ENCODE measurements around the gene POU5F1. TPM values are rescaled to one million over a fixed set of nuclear protein-coding genes. Genes with fewer than 3 reads are reported as not detected.
A peak's percentile ranks its signal among the peaks of the same experiment; 100 is the strongest.

POU5F1 gene
- total RNA-seq, 1 donor from 2014 or later = 48.8 TPM

DNA sequence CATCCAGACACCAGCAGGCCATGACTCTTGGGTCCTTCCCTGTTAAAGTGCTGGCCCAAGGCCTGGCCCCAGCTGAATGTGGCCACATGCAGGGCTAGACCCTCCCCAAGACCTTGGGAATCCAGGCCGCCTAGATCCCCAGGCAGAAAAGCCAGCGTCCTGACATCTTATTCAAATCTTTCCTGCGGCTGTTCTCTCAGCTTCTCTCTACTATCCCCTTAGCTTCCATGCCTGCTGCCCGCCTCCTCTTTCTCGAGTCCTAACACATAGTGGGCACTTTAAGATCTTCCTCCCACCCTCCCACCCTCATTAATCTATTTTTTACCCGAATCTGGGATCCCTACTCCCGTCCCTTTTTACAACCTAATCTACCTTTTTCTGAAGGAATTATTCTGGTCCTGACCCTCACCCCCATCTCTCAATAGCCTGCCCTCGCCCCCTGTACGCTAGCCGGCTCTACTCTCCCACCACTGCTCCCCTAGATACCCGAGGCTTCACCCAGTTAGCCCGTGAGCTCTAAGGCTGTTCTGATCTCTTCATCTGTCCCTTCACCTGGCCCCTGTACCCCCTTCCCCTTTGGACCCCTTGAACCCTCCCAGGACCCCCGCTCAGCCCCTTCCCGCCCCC, 12.9 kb downstream of the POU5F1 start, which contains the start of gene CCHCR1:
TSS of gene CCHCR1 (minus strand) at position 290 of the 627 bp plus-strand sequence. CDS start at position 88, 202 bp downstream.
- H3K27ac Mint-ChIP-seq (ENCODE audit: unreplicated experiment) = peak within 1 kb of the TSS; percentile 48
- no peaks in the 10 kb centered on the region for H3K36me3 Mint-ChIP-seq (ENCODE audit: unreplicated experiment)
- H3K4me3 Mint-ChIP-seq (ENCODE audit: unreplicated experiment) = peak within 1 kb of the TSS; percentile 93
- peaks cover 3% of the 10 kb centered on the region for H3K4me1 Mint-ChIP-seq (ENCODE audit: low read depth, unreplicated experiment)
- TF ChIP-seq, protein P1, sequence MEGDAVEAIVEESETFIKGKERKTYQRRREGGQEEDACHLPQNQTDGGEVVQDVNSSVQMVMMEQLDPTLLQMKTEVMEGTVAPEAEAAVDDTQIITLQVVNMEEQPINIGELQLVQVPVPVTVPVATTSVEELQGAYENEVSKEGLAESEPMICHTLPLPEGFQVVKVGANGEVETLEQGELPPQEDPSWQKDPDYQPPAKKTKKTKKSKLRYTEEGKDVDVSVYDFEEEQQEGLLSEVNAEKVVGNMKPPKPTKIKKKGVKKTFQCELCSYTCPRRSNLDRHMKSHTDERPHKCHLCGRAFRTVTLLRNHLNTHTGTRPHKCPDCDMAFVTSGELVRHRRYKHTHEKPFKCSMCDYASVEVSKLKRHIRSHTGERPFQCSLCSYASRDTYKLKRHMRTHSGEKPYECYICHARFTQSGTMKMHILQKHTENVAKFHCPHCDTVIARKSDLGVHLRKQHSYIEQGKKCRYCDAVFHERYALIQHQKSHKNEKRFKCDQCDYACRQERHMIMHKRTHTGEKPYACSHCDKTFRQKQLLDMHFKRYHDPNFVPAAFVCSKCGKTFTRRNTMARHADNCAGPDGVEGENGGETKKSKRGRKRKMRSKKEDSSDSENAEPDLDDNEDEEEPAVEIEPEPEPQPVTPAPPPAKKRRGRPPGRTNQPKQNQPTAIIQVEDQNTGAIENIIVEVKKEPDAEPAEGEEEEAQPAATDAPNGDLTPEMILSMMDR (IDR thresholded peaks at IDR 0.05; ENCODE audit: partially characterized antibody, unreplicated experiment) = no peak
- H3K27me3 Mint-ChIP-seq (ENCODE audit: unreplicated experiment) = no peaks in the 10 kb centered on the region
- no peak for DNase-seq
- peaks cover 2% of the 10 kb centered on the region for H3K9me3 Mint-ChIP-seq (ENCODE audit: unreplicated experiment)

DNA sequence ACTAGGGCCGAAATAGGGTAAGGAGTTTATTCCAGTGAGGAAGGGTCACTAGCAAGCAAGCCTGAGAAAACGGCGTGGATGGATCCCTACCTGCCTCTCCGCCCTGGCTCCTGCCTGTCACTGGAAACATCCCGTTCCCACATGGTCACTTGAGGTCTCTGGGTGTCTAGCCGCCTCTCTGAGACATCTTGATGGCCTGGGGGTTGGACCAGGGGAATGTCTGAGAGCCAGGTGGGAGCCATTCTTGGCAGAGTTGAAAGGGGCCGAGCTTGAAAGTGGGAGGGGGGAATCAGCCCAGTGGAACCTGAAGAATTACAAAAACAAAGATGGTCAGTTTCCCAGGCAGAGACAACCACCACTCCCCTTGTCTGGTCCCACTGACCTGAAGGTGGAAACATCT, 13.8 kb downstream of the POU5F1 start:
- Mint-ChIP-seq H3K36me3 (ENCODE audit: unreplicated experiment) (no peaks in the 10 kb centered on the region), H3K4me3 (ENCODE audit: unreplicated experiment) (no peak overlapping the region)

DNA sequence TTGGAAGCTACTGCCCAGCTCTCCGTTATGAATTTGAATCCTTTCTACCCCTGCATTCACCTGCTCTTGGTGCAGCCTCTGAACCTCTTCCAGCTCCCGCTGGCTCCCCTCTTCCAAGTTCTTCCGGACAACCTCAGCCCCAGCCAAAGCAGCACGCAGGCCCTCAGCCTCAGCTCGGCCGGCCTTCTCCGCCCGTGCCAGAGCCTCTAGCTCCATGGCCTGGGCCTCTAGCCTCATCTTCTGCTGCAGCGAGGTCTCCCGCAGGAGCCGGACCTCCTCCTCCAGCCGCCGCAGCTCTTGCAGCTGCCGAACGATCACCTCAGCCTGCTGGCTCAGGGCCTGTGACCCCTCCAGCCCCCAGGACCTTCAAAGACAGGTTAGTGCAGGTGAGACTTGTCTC, 16.0 kb downstream of the POU5F1 start:
- no peak for DNase-seq
- H3K27me3 Mint-ChIP-seq (ENCODE audit: unreplicated experiment) = peaks cover 3% of the 10 kb centered on the region
- H3K36me3 Mint-ChIP-seq (ENCODE audit: unreplicated experiment) = no peaks in the 10 kb centered on the region
- peaks cover 10% of the 10 kb centered on the region for H3K9me3 Mint-ChIP-seq (ENCODE audit: unreplicated experiment)
- H3K4me3 Mint-ChIP-seq (ENCODE audit: unreplicated experiment) = no peak overlapping the region
- TF ChIP-seq, protein P1 (IDR thresholded peaks at IDR 0.05; ENCODE audit: partially characterized antibody, unreplicated experiment) = no peak
- H3K27ac Mint-ChIP-seq (ENCODE audit: unreplicated experiment) = no peak overlapping the region
- peaks cover 3% of the 10 kb centered on the region for H3K4me1 Mint-ChIP-seq (ENCODE audit: low read depth, unreplicated experiment)

More for the DNA sequence above, 13.8 kb downstream of the POU5F1 start:
- no peak for DNase-seq
- TF ChIP-seq, protein P1 (IDR thresholded peaks at IDR 0.05; ENCODE audit: partially characterized antibody, unreplicated experiment) = no peak
- Mint-ChIP-seq H3K27ac (ENCODE audit: unreplicated experiment) (no peak overlapping the region), H3K9me3 (ENCODE audit: unreplicated experiment) (peaks cover 3% of the 10 kb centered on the region), H3K27me3 (ENCODE audit: unreplicated experiment) (no peaks in the 10 kb centered on the region), H3K4me1 (ENCODE audit: low read depth, unreplicated experiment) (peaks cover 3% of the 10 kb centered on the region)

DNA sequence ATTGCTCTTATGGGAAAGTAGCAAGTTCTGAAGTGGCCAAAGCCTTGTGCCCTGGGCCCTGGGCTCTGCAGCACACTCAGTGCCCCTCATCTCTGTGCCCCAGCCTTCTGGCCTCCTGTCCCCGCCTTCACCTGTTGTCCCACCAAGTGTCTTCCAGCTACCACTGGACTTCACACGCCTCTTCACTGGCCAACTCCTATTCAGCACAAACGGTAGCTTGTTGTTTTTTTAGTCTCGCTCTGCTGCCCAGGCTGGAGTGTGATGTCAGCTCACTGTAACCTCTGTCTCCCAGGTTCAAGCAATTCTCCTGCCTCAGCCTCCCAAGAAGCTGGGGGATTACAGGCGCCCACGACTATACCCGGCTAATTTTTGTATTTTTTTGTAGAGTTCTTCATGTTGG, 17.7 kb downstream of the POU5F1 start:
- H3K4me1 Mint-ChIP-seq (ENCODE audit: low read depth, unreplicated experiment) = no peaks in the 10 kb centered on the region
- peaks cover 3% of the 10 kb centered on the region for H3K27me3 Mint-ChIP-seq (ENCODE audit: unreplicated experiment)
- no peak overlapping the region for H3K4me3 Mint-ChIP-seq (ENCODE audit: unreplicated experiment)
- DNase-seq = no peak
- H3K36me3 Mint-ChIP-seq (ENCODE audit: unreplicated experiment) = no peaks in the 10 kb centered on the region
- TF ChIP-seq, protein P1 (IDR thresholded peaks at IDR 0.05; ENCODE audit: partially characterized antibody, unreplicated experiment) = no peak
- no peak overlapping the region for H3K27ac Mint-ChIP-seq (ENCODE audit: unreplicated experiment)
- peaks cover 7% of the 10 kb centered on the region for H3K9me3 Mint-ChIP-seq (ENCODE audit: unreplicated experiment)

DNA sequence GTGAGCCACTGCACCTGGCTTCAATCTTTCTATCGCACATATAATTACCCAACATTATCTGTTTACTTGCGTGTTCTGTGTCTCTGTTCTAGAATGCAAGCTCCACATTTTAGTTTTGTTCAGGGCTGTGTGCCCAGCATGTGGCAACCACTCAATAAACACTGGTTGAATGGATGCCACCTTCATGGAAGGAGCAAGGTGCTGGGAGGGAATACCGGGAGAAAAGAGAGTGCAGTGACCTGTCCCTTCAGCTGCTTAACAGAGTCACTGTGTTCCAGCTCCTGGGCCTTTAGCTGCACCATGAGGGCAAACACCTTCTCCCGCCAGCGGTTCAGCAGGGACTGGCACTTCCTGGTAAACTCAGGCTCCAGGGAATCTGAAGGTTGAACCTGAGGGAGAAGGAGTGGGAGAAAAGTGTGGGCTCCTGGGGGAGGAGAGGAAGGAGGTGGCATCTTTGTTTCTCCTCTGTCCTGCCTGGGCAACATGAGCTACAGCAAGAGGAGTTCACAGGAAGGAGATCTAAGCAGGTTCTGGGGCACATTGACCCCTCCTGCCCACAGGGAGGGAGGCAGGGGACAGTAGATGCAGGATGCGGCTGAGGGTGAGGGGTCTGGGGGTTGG, 20.5 kb downstream of the POU5F1 start:
- peaks cover 5% of the 10 kb centered on the region for H3K27me3 Mint-ChIP-seq (ENCODE audit: unreplicated experiment)
- no peak overlapping the region for H3K4me3 Mint-ChIP-seq (ENCODE audit: unreplicated experiment)
- peaks cover 10% of the 10 kb centered on the region for H3K4me1 Mint-ChIP-seq (ENCODE audit: low read depth, unreplicated experiment)
- H3K27ac Mint-ChIP-seq (ENCODE audit: unreplicated experiment) = no peak overlapping the region
- H3K36me3 Mint-ChIP-seq (ENCODE audit: unreplicated experiment) = no peaks in the 10 kb centered on the region
- TF ChIP-seq, protein P1 (IDR thresholded peaks at IDR 0.05; ENCODE audit: partially characterized antibody, unreplicated experiment) = no peak
- H3K9me3 Mint-ChIP-seq (ENCODE audit: unreplicated experiment) = peaks cover 7% of the 10 kb centered on the region
- DNase-seq = no peak

Measured in glutamatergic neuron (in vitro differentiated cells).